NCI-H1092 treated with DMSO at 0.1 percent for 48 hours (cell line): ENCODE data around the gene ADAM10.

Experiments used
- DNase-seq: peaks from one replicate; lab custom pipeline; 2025; lab: John Stamatoyannopoulos, UW

The ADAM10 gene

DNA sequence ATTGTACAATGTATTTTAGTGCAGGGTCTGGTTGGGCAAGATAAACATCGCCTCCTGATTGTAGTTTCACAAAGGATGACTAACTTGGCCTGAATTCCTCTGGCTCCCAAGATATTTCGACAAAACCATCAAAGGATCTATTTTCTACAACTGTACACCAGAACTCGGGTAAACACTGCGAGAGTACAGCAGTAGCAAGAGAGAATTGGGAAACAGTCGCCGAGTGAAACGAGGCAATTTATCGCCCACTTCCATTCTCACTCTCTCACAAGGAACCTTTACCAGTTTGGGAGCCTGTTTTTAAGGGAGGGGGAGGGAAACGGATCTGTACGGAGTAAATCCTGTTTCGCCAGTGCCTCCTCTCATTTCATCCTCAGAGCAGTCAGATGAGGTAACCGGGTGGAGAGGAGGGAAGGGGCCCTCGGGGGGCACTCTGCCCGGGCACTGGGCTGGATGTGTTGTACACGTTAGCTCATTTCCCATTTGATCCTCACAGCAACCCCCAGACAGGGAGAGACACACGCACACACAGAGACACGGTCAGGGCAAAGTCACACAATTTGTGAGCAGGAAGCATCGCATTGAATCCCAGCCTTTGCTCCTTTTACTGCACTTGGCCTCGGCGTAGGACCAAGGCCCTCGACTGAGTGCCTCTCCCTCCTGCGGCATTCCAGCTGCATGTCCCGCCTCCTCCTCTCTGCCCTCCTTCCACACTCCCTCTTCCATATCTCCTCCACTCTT, 197.6 kb downstream of the ADAM10 start:
- no peak for DNase-seq

DNA sequence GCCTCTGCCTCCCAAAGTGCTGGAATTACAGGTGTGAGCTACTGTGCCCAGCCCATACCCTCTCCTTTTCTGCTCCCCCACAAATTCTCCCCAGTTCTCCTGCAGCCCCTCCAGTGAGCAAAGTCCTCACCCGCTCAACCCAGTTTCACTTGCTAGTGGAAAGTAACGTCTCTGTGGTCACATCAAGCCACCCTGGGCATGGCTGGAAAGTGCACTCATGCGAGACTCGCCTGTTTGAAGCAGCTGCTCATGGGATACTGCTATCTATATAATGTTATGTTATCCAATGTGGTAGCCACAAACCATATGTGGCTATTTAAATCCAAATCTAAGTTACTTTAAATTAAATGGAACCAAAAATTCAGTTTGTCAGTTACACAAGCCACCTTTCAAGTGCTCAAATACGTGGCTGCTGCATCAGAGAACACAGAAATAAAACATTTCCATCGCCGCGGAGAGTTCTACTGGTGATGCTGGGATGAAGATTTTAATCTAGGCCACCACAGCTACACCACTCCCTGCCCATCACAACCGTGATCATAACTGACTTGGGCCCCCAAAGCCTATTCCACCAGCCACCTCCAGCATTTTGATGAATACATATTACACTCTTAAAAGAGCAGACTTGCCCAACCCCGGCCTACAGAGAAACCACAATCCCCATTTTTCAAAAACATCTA, 198.3 kb downstream of the ADAM10 start:
- no peak for DNase-seq

DNA sequence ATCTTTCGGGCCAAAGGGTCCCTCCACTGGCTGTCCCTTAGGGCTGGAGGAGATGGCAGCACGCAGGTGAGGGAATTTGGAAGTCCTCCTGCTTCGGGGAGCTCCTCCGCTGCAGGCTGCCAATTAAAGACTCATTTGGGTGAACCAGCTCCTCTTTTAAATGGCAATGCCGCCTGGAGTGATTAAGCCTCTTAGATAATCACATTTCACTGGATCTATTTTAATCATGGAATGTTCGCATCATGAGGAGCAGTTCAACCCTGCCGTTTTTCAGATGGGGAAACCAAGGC, 199.8 kb downstream of the ADAM10 start:
- DNase-seq: no peak

DNA sequence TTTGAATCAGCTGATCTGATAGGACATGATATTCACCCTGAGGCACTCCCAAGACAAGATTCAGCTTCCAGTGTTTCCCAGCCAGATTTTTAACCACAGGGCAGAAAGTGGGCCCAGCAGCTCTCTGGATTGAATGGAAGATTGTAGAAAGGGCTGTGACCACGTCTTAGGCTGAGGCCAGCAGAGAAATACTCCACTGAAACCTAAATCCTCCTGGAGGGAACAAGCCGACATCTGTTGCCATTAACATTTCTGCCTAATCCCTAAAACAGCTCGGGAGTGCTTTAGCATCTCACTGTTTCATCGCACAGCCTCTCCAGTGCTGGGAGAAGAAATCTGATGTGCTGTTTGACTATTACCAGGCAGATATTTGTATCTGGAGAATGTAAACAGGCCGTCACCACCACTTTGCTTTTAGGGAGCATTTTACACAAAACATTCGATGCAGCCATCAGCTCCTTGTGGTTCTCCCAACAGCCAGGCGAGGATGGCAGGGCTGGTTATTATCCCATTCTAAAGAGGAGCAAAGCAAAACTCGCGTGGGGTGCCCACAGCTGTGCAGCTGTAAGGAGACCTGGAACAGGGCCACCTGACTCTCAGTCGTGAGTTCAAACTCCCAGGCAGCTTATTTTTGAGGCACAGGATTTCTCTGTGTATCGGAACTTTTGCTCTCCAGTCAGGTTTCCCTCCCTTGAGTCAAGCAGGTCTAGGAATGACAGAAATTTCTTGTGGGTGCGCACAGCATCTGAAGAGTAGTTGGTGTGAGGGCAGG, 200.3 kb downstream of the ADAM10 start:
- no peak for DNase-seq

DNA sequence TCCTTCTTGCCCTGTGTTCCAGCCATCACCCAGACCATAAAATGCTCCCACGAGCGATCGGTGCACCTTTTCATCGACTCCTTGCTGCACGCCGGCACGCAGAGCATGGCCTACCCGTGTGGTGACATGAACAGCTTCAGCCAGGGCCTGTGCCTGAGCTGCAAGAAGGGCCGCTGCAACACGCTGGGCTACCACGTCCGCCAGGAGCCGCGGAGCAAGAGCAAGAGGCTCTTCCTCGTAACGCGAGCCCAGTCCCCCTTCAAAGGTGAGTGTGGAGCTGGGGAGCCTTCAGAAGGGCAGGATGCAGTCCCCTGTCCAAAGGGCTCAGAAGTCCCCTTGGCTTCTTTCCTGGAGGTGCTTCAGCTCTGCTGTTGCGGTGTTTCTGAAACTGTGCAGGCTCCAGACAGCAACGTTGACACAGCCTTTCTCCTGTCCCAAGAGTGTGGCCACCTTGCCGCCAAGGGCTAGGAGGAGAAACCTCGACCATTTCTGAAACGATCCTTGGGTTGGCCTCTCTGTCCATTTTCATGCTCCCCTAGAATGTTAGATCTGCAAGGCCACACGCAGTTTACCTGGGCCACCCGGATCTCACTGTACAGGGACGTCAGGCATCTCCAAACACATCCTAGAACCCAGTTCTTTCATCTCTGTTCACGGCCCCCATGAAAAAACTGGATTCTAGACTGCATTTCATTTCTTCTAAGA, 201.0 kb downstream of the ADAM10 start:
- no peak for DNase-seq

DNA sequence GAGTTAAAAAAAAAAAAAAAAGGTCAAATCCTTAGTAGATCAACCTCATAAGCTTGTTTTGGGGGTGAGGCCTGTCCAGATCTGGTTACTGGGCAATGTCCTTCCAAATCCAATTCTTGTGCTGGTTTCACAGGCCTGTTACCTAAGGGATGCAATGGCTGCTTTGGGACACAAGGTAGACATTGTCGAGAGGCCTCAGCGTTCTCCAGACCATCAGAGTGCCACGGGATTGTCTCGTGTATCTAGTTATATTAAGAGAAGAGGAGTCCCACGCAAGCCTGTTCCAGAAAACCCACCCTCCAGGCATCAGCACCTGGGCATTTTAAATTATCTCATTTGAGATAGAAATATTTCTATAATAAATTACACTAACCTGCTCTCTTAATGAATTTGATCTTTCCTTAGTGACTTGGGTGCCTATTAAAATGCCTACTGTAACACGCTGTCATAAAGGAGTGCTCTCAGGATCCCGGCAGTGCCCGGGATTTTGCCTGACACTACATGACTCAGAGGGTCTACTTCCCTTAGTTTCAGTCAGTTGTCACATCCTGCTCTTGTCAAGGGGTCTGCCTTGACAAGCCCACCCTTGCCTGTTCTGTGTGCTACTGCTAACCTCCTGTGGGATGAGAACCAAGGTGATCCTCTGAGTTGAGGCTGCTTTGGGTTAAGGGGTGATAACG, 201.7 kb downstream of the ADAM10 start:
- no peak for DNase-seq

DNA sequence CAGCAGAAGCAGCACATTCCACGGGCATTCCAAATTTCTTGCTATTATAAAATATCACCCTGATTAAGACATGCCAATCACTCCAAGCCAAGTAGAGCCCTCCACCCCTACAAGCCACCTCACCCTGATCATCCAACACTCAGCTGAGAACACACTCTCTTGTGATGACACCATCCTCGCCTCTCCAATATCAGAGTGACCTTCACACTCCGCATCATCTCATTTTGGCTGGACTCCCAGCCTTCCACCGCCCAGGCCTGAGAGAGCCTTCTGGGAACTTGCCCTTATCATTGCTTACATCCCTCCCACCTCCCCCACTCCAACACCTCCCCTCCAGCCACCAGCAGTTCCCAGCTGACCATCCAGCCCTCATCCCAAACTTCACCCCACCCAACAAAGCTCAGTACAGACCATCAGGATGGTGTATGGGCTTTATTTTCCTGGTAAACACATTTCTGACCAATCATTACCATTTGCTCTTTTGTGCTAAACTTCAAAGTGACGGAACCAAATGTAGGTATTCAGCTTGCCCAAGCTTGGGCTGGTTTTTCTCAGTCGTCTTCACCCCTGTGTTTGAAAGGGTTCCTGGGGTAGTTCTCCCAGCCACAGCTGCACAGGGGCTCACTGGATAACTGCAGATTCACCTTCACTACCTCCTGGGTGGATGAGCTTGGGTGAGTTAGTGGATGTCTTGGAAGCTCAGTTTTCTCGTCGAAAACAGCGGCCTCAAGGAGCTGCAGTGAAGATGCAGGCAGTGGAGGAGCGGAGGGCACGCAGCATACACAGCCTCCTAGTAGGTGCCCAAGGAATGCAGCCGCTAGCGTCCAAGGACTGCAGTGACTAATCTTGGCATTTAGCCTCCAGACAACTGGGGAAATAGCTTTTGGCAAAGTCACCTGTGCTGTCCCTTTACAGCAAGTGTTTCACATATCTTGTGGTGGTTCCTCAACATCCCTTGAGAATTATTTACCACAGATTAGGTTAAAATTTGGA, 202.6 kb downstream of the ADAM10 start:
- DNase-seq: no peak

DNA sequence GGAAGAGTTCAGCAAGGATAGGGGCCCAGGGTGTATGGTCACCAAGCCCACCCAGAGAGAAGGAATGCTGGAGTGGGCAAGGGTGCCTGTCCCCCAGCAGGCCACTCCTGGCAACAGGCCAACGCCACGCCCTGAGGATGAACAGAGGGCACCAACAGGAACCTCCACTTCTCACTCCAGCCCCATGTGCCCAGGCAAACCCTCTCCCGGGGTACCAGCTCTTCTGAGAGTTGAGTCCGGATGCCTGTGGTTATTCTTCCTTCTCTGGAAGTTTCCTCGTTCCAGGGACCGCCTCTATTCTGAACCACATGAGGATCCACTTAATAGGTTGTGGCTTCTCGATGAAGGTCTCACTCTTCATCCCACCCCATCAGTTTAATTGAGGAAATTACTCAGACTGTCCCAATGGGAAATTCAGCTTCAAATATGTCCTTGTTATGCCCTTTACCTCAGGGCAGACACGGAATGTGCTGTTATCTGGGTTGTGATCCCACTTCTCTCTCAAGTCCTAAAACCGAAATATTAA, 203.4 kb downstream of the ADAM10 start:
- no peak for DNase-seq

DNA sequence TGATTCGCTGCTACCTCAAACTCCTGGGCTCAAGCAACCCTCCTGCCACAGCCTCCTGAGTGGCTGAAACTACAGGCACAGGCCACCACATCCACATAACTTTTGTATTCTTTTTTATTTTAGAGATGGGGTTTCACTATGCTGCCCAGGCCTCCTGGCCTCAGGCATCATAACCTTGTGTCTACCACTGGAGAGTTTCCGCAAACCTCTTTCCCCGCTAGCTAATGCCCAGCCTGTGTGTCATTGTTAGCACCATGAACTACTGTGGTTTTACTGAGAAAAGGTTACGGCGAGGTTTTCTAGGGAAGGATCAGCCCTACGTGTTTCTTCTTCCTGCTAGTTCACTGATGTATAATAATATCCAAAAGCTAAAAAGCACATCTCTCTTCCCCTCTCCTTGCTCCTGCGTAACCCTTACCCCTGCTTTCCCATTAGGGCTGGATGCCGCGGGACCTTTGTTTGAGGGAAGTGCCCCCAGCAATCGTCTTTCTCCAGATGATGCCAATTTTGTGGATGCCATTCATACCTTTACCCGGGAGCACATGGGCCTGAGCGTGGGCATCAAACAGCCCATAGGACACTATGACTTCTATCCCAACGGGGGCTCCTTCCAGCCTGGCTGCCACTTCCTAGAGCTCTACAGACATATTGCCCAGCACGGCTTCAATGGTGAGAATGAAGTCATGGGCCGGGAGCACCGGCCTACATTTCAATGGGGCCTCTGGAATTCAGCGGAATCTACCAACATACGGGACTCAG, 204.0 kb downstream of the ADAM10 start:
- DNase-seq: no peak

DNA sequence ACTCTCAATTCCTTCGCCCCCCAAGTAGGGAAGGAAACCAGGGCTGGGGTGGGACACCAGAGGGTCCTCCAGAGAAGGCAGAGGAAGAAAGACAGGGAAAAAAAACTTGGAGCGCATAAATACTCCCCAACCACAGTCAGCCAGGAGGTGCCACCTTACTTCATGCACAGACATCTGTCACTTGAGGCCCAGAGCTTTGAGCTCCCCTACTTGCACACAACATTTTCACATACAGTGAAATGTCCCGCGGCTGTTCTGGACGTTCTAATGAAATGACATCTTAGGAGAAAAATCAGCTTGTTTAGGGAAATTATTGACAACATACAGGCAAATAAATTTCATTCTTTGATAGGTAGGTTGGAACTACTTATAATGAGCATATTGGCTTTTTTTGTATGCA, 204.8 kb downstream of the ADAM10 start:
- no peak for DNase-seq

DNA sequence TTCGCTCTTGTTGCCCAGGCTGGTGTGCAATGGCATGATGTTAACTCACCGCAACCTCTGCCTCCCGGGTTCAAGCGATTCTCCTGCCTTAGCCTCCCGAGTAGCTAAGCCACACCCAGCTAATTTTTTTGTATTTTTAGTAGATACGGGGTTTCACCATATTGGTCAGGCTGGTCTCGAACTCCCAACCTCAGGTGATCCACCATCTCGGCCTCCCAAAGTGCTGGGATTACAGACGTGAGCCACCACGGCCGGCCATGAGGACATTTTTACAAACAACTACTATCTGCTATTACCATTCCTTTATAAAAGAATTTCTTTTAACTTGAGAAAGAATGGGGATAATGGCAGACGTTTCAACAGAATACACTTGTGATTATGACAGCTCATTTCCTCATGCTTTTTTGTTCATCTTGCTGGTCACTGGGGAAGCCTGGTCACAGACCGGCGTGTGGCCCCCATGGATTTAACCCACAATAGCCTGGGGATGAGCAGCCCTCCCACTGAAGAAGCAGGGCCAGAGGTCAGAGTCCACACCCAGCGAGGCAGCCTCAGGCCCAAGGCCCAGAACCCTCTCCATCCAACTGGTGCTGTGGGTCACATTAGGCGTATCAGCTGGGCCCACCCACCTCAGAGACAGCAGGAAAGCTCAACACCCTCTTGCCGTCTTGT, 205.7 kb downstream of the ADAM10 start:
- no peak for DNase-seq

DNA sequence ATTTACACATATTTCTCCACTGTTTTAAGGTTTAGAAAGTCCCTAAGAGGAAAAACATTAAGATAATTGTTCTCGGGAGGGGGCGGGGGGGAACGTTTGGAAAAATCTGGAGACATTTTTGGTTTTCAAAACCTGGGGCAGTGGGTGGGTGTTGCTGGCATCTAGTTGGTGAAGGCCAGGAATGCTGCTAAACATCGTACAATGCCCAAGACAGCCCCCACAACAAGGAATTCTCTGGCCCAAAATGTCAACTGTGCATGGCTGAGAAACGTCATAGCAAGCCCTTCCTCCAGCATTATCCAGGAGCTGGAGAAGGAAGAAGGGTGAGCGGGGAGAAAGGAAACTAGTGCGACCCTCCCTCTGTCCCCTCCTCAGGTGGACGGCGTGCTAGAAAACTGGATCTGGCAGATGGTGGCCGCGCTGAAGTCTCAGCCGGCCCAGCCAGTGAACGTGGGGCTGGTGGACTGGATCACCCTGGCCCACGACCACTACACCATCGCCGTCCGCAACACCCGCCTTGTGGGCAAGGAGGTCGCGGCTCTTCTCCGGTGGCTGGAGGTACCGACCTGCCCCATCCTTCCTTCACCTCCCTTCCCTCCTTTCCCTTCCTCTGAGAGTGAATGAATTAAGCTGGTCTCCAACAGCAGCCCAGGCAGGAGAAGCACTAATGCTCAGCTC, 208.0 kb downstream of the ADAM10 start:
- no peak for DNase-seq

DNA sequence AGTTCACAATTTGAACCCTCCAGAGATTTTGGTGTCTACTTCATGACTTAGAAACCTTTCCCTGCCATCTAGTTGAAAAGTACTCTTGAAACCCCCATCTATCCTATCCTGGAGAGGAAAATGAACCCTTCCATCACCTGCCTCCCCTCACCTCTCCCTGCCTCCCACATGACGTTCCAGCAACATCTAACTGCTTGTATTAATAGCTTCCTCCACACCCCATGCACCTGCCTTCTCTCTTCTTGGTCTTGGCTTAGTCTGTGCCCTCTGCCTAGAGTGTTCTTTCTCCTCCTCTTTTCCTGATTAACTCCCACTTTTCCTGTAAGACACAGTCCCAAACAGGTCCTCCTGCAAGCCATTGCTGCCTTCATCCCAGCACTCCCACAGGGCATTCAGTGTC, 210.0 kb downstream of the ADAM10 start:
- no peak for DNase-seq

DNA sequence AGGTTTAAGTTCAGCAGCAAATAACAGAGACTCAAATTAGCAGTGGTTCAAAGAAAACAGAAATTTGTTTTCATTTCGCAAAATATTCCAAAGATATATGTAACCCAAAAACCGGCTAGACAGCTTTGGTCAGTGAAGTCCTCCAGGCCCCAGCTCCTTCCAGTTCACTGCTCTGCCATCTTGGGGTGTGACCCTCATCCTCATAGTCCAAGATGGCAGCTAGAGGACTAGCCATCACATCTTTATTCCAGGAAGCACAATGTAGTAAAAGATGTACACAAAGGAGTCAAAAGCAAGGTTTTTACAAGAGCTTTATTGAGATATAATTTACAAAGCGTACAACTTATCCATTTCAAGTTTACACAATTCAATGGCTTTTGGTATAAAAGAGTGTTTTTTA, 210.6 kb downstream of the ADAM10 start:
- no peak for DNase-seq
